Right lobe of liver (tissue), 4 donors: ENCODE results near the gene SPPL3.

Experiments used
- CTCF ChIP-seq, 4 donors: fragments of 200-600 bp in 3 of 4; fragments of 450-650 bp in 1 of 4; IDR thresholded peaks; one replicate each; pipeline versions ENCODE4 v1.5.1 to v1.8.0; 2016 to 2022; ENCODE audit warnings: antibody characterized with exemption in 4 of 4, mild to moderate bottlenecking in 2 of 4
- POLR2A ChIP-seq: fragments of 450-650 bp; IDR thresholded peaks from one replicate; pipeline ENCODE4 v1.6.1; 2017; ENCODE audit warnings: antibody characterized with exemption, mild to moderate bottlenecking
- donor health status: DM: no; HTN: no; CAD: no.
- donor health status: DM: no; HTN: no; CAD: no.
- donor health status: DM: no; HTN: yes; CAD: no.

GRCh38 chr12:120775862-120776552 is 128.2 kb downstream of the SPPL3 start:
- TF ChIP-seq CTCF (IDR thresholded peaks at IDR 0.05) (no peak), POLR2A (no peak)
